CD4-positive, alpha-beta T cell (primary cell): ENCODE results near the gene CTNNA1. TPM values are rescaled to one million over a fixed set of nuclear protein-coding genes. Genes with fewer than 3 reads are reported as not detected.
A peak's percentile ranks its signal among the peaks of the same experiment; 100 is the strongest.
"Not testable (repeated sequence)": the region's sequence is repeated elsewhere in the genome, so short reads cannot be mapped to it uniquely, and the experiment has no call there.

Experiments used
- ATAC-seq: fragments of 200-7000 bp; cut with Tn5 transposase; one replicate; pipeline ENCODE4 v1.10.0; 2022; ENCODE audit warnings: mild to moderate bottlenecking; ENCODE audit not compliant: poor library complexity
- CTCF ChIA-PET: fragments of 350-600 bp; sonication (Branson Sonifier 250); formaldehyde crosslinking; loops from one replicate; lab custom pipeline; 2021; ENCODE audit warnings: antibody characterized with exemption, inconsistent platforms; lab: Charles Lee
- POLR2A ChIA-PET: fragments of 350-600 bp; sonication (Branson Sonifier 250); formaldehyde crosslinking; loops from one replicate; lab custom pipeline; 2021; ENCODE audit warnings: antibody characterized with exemption, inconsistent platforms; lab: Charles Lee
- DNase-seq, 14 experiments: peaks; one replicate each; pipeline ENCODE4 v3.0.0-alpha.2; 2013 to 2020; ENCODE audit warnings: mixed read lengths in 2 of 14
- H3K27ac ChIP-seq, 2 donors: one replicate each; pipeline versions ENCODE4 v1.5.1 to v1.7.0; 2013; ENCODE audit warnings: low read length in 2 of 2, low read depth in 1 of 2, mild to moderate bottlenecking in 1 of 2
- H3K27me3 ChIP-seq, 2 experiments: 1 replicate in 1 of 2; 2 replicates in 1 of 2; pipeline versions ENCODE4 v1.6.1 to v1.7.0; 2013; ENCODE audit warnings: low read length in 2 of 2, control low read depth in 1 of 2, mild to moderate bottlenecking in 1 of 2, moderate library complexity in 1 of 2; ENCODE audit not compliant: insufficient read depth in 2 of 2, control insufficient read depth in 1 of 2
- H3K36me3 ChIP-seq: one replicate; pipeline ENCODE4 v1.6.1; 2013; ENCODE audit warnings: low read length, control low read depth; ENCODE audit not compliant: insufficient read depth
- H3K4me1 ChIP-seq: one replicate; pipeline ENCODE4 v1.6.1; 2013; ENCODE audit warnings: low read length, control low read depth; ENCODE audit not compliant: insufficient read depth
- H3K4me3 ChIP-seq: one replicate; pipeline ENCODE4 v1.5.1; 2013; ENCODE audit warnings: mild to moderate bottlenecking, low read length, moderate library complexity
- H3K9me3 ChIP-seq, 2 experiments: 1 replicate in 1 of 2; 2 replicates in 1 of 2; pipeline versions ENCODE4 v1.6.1 to v1.7.0; 2013; ENCODE audit warnings: low read length in 2 of 2, mild to moderate bottlenecking in 2 of 2, control low read depth in 1 of 2, moderate library complexity in 1 of 2; ENCODE audit not compliant: control insufficient read depth in 1 of 2, insufficient read depth in 1 of 2
- H3K27ac Mint-ChIP-seq: one replicate; pipeline ENCODE4 v1.8.0; 2020; ENCODE audit warnings: mixed read lengths
- H3K27me3 Mint-ChIP-seq: one replicate; pipeline ENCODE4 v1.8.0; 2021; ENCODE audit warnings: mixed read lengths
- H3K36me3 Mint-ChIP-seq: one replicate; pipeline ENCODE4 v1.8.0; 2021; ENCODE audit warnings: low read depth, mixed read lengths
- H3K4me1 Mint-ChIP-seq: one replicate; pipeline ENCODE4 v1.8.0; 2021; ENCODE audit warnings: low read depth, mixed read lengths
- H3K4me3 Mint-ChIP-seq: one replicate; pipeline ENCODE4 v1.8.0; 2020; ENCODE audit warnings: mild to moderate bottlenecking, mixed read lengths
- H3K9me3 Mint-ChIP-seq: one replicate; pipeline ENCODE4 v1.8.0; 2020; ENCODE audit warnings: mixed read lengths
- intact Hi-C, 2 experiments: fragments of 100-400 bp; cut with DNase I in 1 of 2; cut with micrococcal nuclease in 1 of 2; formaldehyde crosslinking; loops; one replicate each; pipeline versions ENCODE4 v1.15.1 to v1.9.0; 2023 to 2025; cut with DNase I, micrococcal nuclease
- total RNA-seq, 174 experiments: library from RNA in 2 of 174; stranded (reverse) in 2 of 174; gene quantifications; one replicate each; pipeline ENCODE4 v1.2.3 and lab custom pipeline; 2021 to 2026
- TF ChIP-seq, protein P1 (sequence below): fragments of 200-600 bp; IDR thresholded peaks from one replicate; pipeline ENCODE4 v1.8.0; 2022; ENCODE audit warnings: antibody characterized with exemption, mild to moderate bottlenecking

CTNNA1 gene
- total RNA-seq, 2 experiments from 2014 or later = 6.0 to 6.7 TPM

DNA sequence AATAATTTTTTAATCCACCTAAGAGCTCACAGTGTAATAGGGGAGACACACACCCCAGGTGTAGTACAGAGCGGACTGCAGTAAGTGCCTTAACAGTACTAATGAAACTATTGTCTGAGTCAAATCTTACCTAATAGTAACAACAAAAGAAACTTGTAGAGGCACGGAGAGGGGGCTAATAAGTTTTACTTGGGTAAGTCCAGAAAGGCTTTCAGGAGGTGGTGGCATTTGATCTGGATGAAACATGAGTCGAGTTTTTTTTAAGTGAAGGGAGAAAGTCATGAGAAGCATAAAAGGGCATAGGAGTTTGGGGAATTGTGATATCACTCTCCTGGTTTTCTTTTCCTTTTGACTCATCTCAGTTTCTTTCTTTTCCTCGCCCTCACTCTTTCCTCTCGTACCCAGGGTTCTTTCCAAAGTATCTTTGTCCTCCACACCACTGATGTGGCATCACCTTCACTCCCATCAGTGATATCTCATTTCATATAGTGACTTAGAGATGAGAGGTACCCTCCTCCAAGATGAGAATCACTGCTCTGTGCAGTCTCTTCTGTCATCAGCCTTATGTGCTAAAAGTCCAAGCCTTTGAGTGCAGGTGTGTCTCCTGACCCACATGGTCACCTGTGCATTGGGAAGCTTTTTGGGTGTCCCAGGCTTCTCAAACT, 2.0 kb downstream of the CTNNA1 start:
- Histone ChIP-seq H3K27me3 (peaks cover 15 to 25% of the 10 kb centered on the region in 2 experiments), H3K4me3 (no peak overlapping the region), H3K4me1 (peaks cover 19% of the 10 kb centered on the region), H3K36me3 (no peaks in the 10 kb centered on the region), H3K27ac (no peak overlapping the region), H3K9me3 (peaks cover 9% of the 10 kb centered on the region in 2 experiments)
- peaks cover 15% of the 10 kb centered on the region for H3K9me3 Mint-ChIP-seq
- intact Hi-C loops = no loop called here
- no peak overlapping the region for H3K27ac Mint-ChIP-seq
- peaks cover 12% of the 10 kb centered on the region for H3K4me1 Mint-ChIP-seq
- ChIA-PET POLR2A (no interaction called here), CTCF (no interaction called here)
- DNase-seq = no peak
- no peak for ATAC-seq
- H3K4me3 Mint-ChIP-seq = peak overlapping the region; percentile 81
- H3K27me3 Mint-ChIP-seq = peaks cover 52% of the 10 kb centered on the region
- TF ChIP-seq, protein P1, sequence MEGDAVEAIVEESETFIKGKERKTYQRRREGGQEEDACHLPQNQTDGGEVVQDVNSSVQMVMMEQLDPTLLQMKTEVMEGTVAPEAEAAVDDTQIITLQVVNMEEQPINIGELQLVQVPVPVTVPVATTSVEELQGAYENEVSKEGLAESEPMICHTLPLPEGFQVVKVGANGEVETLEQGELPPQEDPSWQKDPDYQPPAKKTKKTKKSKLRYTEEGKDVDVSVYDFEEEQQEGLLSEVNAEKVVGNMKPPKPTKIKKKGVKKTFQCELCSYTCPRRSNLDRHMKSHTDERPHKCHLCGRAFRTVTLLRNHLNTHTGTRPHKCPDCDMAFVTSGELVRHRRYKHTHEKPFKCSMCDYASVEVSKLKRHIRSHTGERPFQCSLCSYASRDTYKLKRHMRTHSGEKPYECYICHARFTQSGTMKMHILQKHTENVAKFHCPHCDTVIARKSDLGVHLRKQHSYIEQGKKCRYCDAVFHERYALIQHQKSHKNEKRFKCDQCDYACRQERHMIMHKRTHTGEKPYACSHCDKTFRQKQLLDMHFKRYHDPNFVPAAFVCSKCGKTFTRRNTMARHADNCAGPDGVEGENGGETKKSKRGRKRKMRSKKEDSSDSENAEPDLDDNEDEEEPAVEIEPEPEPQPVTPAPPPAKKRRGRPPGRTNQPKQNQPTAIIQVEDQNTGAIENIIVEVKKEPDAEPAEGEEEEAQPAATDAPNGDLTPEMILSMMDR = no peak
- H3K36me3 Mint-ChIP-seq = peaks cover 21% of the 10 kb centered on the region

DNA sequence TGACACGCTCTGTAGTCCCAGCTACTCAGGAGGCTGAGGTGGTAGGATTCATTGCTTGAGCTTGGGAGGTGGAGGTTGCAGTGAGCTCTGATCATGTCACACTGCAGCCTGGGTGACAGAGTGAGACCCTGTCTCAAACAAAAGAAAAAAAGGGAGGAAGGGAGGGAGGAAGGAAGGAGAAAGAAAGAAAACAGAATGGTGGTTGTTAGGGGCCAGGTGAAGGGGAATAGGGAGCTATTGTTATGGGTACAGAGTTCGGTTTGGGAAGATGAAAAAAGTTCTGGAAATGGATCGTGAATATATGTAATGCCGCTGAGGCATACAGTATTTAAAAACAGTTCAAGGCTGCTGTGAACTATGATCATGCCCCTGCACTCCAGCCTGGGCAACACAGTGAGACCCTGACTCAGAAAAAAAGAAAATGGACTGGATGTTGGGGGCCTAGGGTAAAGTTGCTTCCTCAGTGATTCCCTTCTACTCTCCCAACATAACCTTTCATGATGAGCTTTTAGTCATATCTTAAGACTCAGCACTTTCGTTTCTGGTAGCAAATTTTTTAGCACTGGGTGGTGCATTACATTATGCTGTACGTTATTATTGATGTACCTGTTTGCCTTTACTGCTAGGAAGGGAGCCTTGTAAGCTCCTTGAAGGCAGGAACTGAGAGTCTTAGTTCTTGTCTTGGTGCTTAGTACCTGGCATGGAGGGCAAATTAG, 4.0 kb downstream of the CTNNA1 start:
- POLR2A ChIA-PET = no interaction called here
- Mint-ChIP-seq H3K9me3 (peaks cover 15% of the 10 kb centered on the region), H3K27me3 (peaks cover 58% of the 10 kb centered on the region), H3K4me1 (peaks cover 30% of the 10 kb centered on the region), H3K36me3 (peaks cover 32% of the 10 kb centered on the region), H3K4me3 (no peak overlapping the region), H3K27ac (no peak overlapping the region)
- Histone ChIP-seq H3K27ac (no peak overlapping the region), H3K4me1 (peaks cover 32% of the 10 kb centered on the region), H3K36me3 (no peaks in the 10 kb centered on the region), H3K27me3 (peaks cover 15 to 25% of the 10 kb centered on the region in 2 experiments), H3K4me3 (no peak overlapping the region), H3K9me3 (peaks cover 9% of the 10 kb centered on the region in 2 experiments)
- intact Hi-C loops = no loop called here
- DNase-seq (no peak), ATAC-seq (no peak)
- CTCF ChIA-PET = interaction anchor here (1.1 kb wide), 1 partner anchor 33 kb away, joined by 3 read pairs; no protein-coding TSS in a partner anchor
- TF ChIP-seq, protein P1 = no peak

DNA sequence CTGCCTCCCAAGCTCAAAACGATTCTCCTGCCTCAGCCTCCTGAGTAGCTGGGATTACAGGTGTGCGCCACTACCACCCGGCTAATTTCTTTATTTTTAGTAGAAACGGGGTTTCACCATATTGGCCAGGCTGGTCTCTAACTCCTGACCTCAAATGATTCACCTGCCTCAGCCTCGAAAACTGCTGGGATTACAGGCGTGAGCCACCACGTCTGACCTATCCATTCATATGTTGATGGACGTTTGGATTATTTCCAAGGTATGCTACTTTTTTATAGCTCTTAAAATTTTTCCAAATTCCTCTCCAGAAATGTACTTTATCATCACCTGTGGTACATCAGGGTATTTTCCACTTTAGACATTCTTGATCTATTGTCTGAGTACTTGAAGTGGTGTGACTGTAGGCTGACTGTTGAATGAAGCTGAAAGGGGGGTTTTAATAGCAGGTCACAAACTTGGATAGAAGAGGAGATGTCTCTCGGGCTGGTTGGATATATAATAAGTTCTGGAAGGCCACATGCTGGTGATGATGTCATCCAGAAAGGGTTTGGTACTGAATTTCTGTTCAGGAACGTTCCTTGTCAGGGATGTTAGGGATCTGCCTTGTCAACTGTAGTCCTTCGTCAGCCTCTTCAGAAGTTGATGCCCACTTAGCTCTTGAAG, 7.4 kb downstream of the CTNNA1 start:
- H3K27me3 ChIP-seq = peaks cover 5 to 7% of the 10 kb centered on the region in 2 experiments
- H3K9me3 ChIP-seq = peaks cover 9% of the 10 kb centered on the region in 2 experiments
- H3K4me3 Mint-ChIP-seq = no peak overlapping the region
- no peak for ATAC-seq
- peaks cover 38% of the 10 kb centered on the region for H3K27me3 Mint-ChIP-seq
- POLR2A ChIA-PET = interaction anchor here (1.2 kb wide), 1 partner anchor 18 kb away, joined by 4 read pairs; no protein-coding TSS in a partner anchor
- peaks cover 24% of the 10 kb centered on the region for H3K4me1 Mint-ChIP-seq
- peaks cover 28% of the 10 kb centered on the region for H3K36me3 Mint-ChIP-seq
- H3K27ac ChIP-seq = no peak overlapping the region
- H3K4me3 ChIP-seq = no peak overlapping the region
- CTCF ChIA-PET = interaction anchor here (1.1 kb wide), 1 partner anchor 181 kb away, joined by 5 read pairs; no protein-coding TSS in a partner anchor
- no peak for DNase-seq
- H3K9me3 Mint-ChIP-seq = peaks cover 15% of the 10 kb centered on the region
- H3K27ac Mint-ChIP-seq = no peak overlapping the region
- TF ChIP-seq, protein P1 = no peak
- intact Hi-C loops = no loop called here
- no peaks in the 10 kb centered on the region for H3K36me3 ChIP-seq
- peaks cover 13% of the 10 kb centered on the region for H3K4me1 ChIP-seq

DNA sequence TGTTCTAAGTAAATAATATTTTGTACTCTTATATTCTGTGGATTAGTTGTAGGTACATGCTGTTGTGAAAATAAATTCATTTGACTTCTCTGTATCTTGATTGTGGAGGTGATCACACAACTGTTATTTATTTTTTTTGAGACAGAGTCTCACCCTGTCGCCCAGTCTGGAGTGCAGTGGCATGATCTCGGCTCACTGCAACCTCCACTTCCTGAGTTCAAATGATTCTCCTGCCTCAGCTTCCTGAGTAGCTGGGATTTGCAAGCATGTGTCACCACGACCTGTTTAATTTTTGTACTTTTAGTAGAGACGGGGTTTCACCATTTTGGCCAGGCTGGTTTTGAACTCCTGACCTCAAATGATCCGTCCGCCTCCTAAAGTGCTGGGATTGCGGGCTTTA, 7.9 kb downstream of the CTNNA1 start:
- intact Hi-C loops, H3K27ac Mint-ChIP-seq: not testable (repeated sequence)
- CTCF ChIA-PET = interaction anchor here (1.1 kb wide), 1 partner anchor 182 kb away, joined by 5 read pairs; no protein-coding TSS in a partner anchor

More for the DNA sequence above, 7.9 kb downstream of the CTNNA1 start:
- not testable (repeated sequence) for H3K27ac ChIP-seq, H3K4me3 ChIP-seq, H3K9me3 ChIP-seq, H3K27me3 ChIP-seq, H3K4me3 Mint-ChIP-seq, ATAC-seq, H3K36me3 ChIP-seq
- DNase-seq = peak in 3 of 14 experiments; percentile 10 to 26 (median 17)
- Mint-ChIP-seq H3K9me3 (peaks cover 15% of the 10 kb centered on the region), H3K27me3 (peaks cover 39% of the 10 kb centered on the region), H3K4me1 (peaks cover 24% of the 10 kb centered on the region), H3K36me3 (peaks cover 28% of the 10 kb centered on the region)
- H3K4me1 ChIP-seq = peaks cover 13% of the 10 kb centered on the region
- POLR2A ChIA-PET = interaction anchor here (1.2 kb wide), 1 partner anchor 18 kb away, joined by 4 read pairs; no protein-coding TSS in a partner anchor
